GM18517 (cell line): Measurements from ENCODE around the gene FGF19.

ENCODE experiments used
- ATAC-seq: cut with Tn5 transposase; IDR thresholded peaks from one replicate; pipeline ENCODE4 v1.9.1; 2021; ENCODE audit warnings: mild to moderate bottlenecking, moderate library complexity; ENCODE audit not compliant: unreplicated experiment

The FGF19 gene

DNA sequence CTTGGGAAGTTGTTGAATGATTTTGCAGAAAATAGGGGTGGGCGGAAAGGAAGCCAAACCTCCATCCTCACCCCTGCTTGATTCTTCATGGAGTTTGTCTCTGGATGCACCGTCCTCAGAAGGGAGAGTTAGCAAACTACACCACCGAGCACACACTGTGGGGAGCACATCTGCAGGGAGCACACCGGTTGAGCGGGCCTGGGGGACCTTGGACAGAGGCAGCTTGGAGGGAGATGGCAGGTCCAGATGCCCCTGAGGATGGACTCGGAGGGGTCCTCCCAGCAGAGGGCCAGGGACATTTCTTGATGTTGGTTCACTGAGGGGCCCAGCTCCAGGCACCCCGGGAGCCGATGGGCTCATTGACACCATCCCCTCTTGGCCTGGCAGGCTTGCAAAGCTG is 15.1 kb upstream of the FGF19 start:
- no peak for ATAC-seq

DNA sequence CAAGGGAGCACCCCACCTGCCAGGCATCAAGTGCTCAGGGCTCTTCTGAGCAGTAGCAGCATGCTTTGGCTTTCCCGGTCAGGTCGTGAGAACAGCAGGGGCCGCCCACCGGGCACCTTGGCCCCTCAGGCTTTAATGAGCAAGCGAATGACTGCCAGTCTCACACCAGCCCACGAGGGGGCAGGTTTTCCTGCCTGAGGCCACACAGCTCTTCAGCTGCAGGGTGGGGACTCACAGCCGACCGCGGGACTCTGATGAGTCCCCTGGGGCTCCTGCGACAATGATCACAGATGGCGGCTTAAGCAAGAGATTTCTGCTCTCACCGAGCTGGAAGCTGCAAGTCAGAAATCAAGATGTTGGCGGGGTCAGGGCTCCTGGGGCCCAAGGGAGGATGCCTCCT is 14.3 kb upstream of the FGF19 start:
- ATAC-seq: no peak

GRCh38 chr11:69716891-69717747 is 13.3 kb upstream of the FGF19 start:
- ATAC-seq: no peak

DNA sequence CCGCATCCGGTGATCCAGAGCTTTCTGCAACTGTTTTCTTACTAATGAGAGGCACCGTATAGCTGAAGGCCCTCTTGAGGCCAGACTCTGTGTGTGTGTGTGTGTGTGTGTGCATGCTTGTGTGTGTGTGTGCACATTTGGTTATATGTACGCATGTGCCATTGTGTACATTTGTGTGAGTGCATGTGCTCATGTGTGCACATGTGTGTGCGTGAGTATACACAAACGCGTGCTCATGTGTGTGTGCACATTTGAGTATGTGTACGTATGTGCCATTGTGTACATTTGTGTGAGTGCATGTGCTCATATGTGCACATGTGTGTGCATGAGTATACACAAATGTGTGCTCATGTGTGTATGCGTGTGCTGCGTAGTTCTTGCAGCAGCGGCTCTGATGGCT is 12.3 kb upstream of the FGF19 start:
- no peak for ATAC-seq

GRCh38 chr11:69715446-69715845 is 11.6 kb upstream of the FGF19 start:
- ATAC-seq: no peak

DNA sequence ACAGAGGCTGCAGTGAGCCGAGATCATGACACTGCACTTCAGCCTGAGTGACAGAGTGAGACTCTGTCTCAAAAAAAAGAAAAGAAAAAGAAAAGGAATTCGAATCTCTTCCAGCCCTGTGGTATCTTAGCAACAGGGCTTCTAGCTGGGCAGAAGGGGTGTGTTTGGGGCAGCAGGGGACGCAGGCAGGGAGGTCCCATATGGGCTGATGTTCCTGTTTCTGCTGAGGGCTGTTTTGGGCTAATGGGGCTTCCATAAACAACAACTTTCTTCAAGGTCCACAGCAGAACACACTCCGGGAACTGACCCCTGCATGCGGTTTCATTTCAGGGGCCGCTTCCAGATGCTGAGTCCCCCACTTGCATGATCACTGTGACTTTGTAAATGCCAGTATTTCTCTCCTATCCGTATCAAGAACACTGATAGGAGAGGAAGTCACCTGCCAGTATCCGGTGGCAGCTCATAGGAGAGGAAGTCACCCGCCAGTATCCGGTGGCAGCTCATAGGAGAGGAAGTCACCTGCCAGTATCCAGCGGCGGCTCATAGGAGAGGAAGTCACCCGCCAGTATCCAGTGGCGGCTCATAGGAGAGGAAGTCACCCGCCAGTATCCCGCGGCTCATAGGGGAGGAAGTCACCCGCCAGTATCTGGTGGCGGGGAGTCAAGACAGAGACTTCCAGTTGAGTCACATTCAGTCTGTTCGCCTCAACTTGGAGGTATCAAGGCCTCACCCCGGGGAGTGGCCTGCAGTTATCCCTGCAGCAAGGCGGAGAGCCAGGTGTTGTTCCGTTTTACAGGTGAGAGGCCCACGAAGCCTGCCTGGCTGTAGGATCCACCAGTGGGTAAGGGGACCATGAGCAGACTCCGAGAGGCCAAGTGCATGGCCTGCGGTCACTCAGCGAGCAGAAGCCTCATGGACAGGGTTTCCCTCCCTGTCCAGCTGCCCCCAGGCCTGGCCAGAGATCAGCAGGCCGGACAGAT is 8.3 kb upstream of the FGF19 start:
- no peak for ATAC-seq

DNA sequence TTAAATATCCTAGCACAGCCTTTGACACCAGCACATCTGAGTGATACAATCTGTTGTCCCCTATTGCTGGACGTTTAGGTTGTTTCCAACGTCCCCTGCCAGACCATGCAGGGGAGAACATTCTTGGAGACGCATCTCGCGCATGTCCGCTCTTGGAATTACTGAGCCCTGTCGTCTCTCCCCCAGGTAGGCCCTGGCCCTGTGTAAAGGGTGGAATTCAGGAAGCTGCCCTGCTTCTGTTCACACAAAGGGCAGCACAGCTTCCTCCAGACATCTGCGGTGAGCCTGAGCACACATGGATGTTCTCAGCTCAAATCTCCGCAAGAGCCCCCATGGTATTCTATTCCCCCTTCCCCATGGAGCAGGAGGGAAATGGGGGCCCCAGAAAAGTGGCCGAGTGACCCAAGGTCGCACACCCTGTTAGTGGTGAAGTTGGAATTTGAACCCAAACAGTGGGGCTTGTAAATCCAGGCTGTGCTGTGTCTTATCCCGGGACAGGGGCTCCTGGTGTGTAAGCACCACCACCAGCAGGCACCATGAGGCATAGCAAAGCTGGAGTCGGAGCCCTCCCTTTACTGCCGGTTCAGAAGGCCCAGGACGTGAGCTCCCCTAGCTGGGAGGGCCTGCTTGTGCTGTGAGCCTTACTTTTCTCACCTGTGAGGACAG is 5.0 kb upstream of the FGF19 start:
- ATAC-seq: no peak

DNA sequence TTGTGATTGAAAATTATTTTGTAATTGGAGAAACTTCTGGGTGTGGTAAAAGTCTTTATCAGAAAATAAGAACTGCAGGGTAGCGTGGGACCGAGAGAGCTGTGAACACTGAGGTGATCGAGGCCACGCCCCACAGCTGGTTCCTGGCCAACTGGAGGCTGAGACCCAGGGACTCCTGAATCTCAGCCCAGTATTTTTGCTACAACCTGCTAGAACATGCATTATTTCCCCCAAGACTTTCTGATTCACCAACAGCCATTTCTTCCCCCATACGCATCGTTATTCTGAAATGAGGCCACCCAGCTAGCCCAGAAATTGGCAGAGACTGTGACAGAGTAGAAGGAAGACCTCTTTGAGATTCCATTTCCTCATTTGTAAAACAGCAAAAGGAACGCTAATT is 3.4 kb upstream of the FGF19 start:
- ATAC-seq: no peak

DNA sequence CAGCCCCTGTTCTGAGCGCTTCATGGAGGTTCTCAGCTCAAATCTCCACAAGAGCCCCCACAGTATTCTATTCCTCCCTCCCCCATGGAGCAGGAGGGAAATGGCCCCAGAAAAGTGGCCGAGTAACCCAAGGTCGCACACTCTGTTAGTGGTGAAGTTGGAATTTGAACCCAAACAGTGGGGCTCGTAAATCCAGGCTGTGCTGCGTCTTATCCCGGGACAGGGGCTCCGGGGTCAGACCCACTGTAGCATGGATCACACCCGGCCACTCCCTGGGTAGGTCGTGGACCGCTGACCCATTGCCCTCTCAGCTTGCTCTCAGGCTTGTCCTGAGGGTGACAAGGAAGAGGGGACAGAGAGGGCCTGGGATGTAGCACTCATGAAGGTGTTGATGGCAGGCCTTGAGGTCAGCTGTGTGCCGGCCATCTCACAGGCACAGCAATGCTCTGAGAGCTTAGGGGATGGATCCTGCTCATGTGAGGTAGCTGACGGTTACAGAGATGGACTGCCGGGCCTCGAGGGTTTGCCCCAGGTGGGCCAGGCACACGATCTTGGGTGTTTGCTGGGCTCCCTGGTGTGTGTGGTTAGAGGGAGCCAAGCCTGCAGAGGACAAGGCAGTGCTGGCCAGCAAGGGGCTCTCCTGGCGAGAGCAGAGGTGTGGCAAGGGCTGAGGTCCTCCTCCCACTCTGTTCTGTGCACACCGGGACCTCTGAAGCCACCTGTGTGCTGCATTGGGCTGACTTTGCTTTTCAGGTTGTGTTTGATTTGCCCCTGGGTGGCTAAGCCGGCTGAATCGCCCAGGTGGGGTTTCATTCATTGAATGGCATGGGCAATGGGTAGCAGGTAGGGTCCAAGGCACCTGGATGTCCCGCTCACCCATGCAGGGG is 2.3 kb upstream of the FGF19 start:
- ATAC-seq: no peak

GRCh38 chr11:69705351-69705811 is 1.6 kb upstream of the FGF19 start:
- no peak for ATAC-seq

- no peak for ATAC-seq
Observed at GRCh38 chr11:69704508-69705253, 859 bp upstream of the FGF19 start.

DNA sequence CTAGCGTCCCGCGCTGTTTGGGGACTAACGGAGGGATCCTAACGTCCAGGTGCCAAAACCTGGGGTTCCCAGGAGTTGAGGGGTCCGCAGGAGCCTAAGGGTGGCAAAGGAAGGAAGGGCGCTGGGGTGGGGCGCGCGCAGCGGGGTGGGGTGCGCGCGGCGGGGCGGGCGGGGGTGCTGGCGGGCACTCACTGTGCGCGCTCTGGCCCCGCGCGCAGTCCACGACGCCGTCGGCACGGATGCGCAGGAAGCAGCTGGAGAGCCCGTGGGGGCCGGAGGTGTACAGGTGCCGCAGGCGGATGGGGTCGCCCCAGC is 412 bp downstream of the FGF19 start:
- ATAC-seq: no peak

GRCh38 chr11:69702769-69703452 is 911 bp downstream of the FGF19 start:
- no peak for ATAC-seq

GRCh38 chr11:69702239-69702691 is 1.6 kb downstream of the FGF19 start:
- no peak for ATAC-seq

GRCh38 chr11:69700278-69701140 is 3.3 kb downstream of the FGF19 start:
- ATAC-seq: no peak

DNA sequence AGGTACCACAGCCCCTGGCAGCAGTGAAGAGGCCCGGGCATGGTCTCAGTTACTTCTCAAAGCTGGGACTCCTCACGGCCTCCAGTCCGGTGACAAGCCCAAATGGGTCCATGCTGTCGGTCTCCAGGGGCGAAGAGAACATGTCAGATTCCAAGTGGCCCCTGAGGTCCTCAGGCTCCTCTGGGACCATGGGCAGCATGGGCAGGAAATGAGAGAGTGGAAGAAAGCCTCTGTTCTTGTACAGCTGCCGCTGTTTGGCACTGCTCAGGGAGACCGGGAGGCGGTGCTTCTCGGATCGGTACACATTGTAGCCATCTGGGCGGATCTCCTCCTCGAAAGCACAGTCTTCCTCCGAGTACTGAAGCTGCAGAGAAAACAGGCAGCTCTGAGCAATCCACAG is 4.6 kb downstream of the FGF19 start:
- no peak for ATAC-seq

GRCh38 chr11:69698362-69698761 is 5.5 kb downstream of the FGF19 start:
- ATAC-seq: no peak

GRCh38 chr11:69697861-69698260 is 6.0 kb downstream of the FGF19 start:
- ATAC-seq: no peak
